PC-3 (cell line): ENCODE measurements around the gene CSF1. TPM values are rescaled to one million over a fixed set of nuclear protein-coding genes. Genes with fewer than 3 reads are reported as not detected.

Experiments
- ATAC-seq: fragments of 200-7000 bp; cut with Tn5 transposase; 2 replicates; pipeline ENCODE4 v1.9.1; 2020; ENCODE audit warnings: mild to moderate bottlenecking, moderate library complexity
- BruUV-seq: library from RNA; stranded (reverse); fragments of 400-500 nt; replicated peaks from 2 replicates; lab custom pipeline; 2021; lab: Mats Ljungman, UMichigan
- CTCF ChIA-PET: fragments of 300-600 bp; sonication (Branson Sonifier 250); formaldehyde crosslinking; loops from one replicate; lab custom pipeline; 2022; ENCODE audit warnings: antibody characterized with exemption; lab: Charles Lee
- POLR2A ChIA-PET: fragments of 300-600 bp; sonication (Branson Sonifier 250); formaldehyde crosslinking; loops from one replicate; lab custom pipeline; 2022; ENCODE audit warnings: antibody characterized with exemption; ENCODE audit not compliant: unreplicated experiment; lab: Charles Lee
- DNase-seq: peaks from one replicate; pipeline ENCODE4 v3.0.0-alpha.2; 2015
- H2AFZ ChIP-seq: fragments of 300-600 bp; sonication (generic); 2 replicates; pipeline ENCODE4 v1.6.0; 2016; ENCODE audit warnings: antibody characterized with exemption, low read length
- H3F3A ChIP-seq: fragments of 300-600 bp; sonication (generic); one replicate; pipeline ENCODE4 v1.6.0; 2017; ENCODE audit warnings: antibody characterized with exemption, low read length, control low read depth, mild to moderate bottlenecking; ENCODE audit not compliant: unreplicated experiment
- H3K27ac ChIP-seq: fragments of 300-600 bp; sonication (generic); 2 replicates; pipeline ENCODE4 v1.5.1; 2016; ENCODE audit warnings: mild to moderate bottlenecking, low read length
- H3K27me3 ChIP-seq: fragments of 300-600 bp; sonication (generic); 2 replicates; pipeline ENCODE4 v1.6.1; 2016; ENCODE audit warnings: low read length, mixed read lengths
- H3K36me3 ChIP-seq: fragments of 300-600 bp; sonication (generic); 2 replicates; pipeline ENCODE4 v1.6.1; 2016; ENCODE audit warnings: low read depth, mixed run types, low read length, mixed read lengths
- H3K4me1 ChIP-seq: fragments of 300-600 bp; sonication (generic); 2 replicates; pipeline ENCODE4 v1.5.1; 2016; ENCODE audit warnings: low read length; ENCODE audit not compliant: insufficient read depth
- H3K4me2 ChIP-seq: fragments of 300-600 bp; sonication (generic); 2 replicates; pipeline ENCODE4 v1.6.0; 2016; ENCODE audit warnings: low read length
- H3K4me3 ChIP-seq: fragments of 300-600 bp; sonication (generic); 2 replicates; pipeline ENCODE4 v1.5.1; 2016; ENCODE audit warnings: mild to moderate bottlenecking, low read length, mixed read lengths
- H3K79me2 ChIP-seq: fragments of 300-600 bp; sonication (generic); 2 replicates; pipeline ENCODE4 v1.6.1; 2017; ENCODE audit warnings: low read length, mixed read lengths
- H3K9ac ChIP-seq: fragments of 300-600 bp; sonication (generic); 2 replicates; pipeline ENCODE4 v1.6.0; 2016; ENCODE audit warnings: mild to moderate bottlenecking, low read length
- H3K9me2 ChIP-seq: fragments of 300-600 bp; sonication (generic); replicated peaks from 2 replicates; pipeline ENCODE4 v1.6.1; 2016; ENCODE audit warnings: mixed run types, low read length, mixed read lengths
- H3K9me3 ChIP-seq: fragments of 300-600 bp; sonication (generic); 2 replicates; pipeline ENCODE4 v1.6.1; 2016; ENCODE audit warnings: low read length, mixed read lengths
- H4K20me1 ChIP-seq: fragments of 300-600 bp; sonication (generic); 2 replicates; pipeline ENCODE4 v1.6.1; 2016; ENCODE audit warnings: low read length, mixed read lengths
- CTCF ChIP-seq: fragments of 300-600 bp; sonication (generic); conservative IDR thresholded peaks from 2 replicates; pipeline ENCODE4 v1.5.1; 2017; ENCODE audit warnings: antibody characterized with exemption, low read depth, mild to moderate bottlenecking, low read length
- EZH2 ChIP-seq: fragments of 300-600 bp; sonication (generic); IDR thresholded peaks from one replicate; pipeline ENCODE4 v1.6.1; 2017; ENCODE audit warnings: antibody characterized with exemption, mild to moderate bottlenecking, low read length; ENCODE audit not compliant: unreplicated experiment
- EZH2phosphoT487 ChIP-seq: fragments of 300-600 bp; sonication (generic); IDR thresholded peaks from 2 replicates; pipeline ENCODE4 v1.6.1; 2018; ENCODE audit warnings: mild to moderate bottlenecking, antibody characterized with exemption, low read length, borderline replicate concordance
- intact Hi-C: fragments of 100-400 bp; cut with micrococcal nuclease; formaldehyde crosslinking; loops from 2 replicates; pipeline ENCODE4 v1.9.0; 2023
- total RNA-seq: library from RNA; depleted of rRNA; stranded (reverse); fragments of >200 nt; gene quantifications from 2 replicates; pipeline ENCODE4 v1.2.3, GENCODE V29; 2014

Gene CSF1
- total RNA-seq, 1 experiment from 2014 or later: 2.0 TPM

GRCh38 chr1:109892561-109893368 is 17.9 kb upstream of the CSF1 start:
- ChIA-PET CTCF (interaction anchor here (0.6 kb wide), 1 partner anchor 138 kb away, joined by 3 read pairs; no protein-coding TSS in a partner anchor), POLR2A (no interaction called here)
- no TSS peak for BruUV-seq
- no peak overlapping the region for H3K4me2 ChIP-seq
- no peak for DNase-seq
- no peaks in the 10 kb centered on the region for H3K9me3 ChIP-seq
- H3K9me2 ChIP-seq: no peaks in the 10 kb centered on the region
- H3K4me3 ChIP-seq: no peak overlapping the region
- no peak for TF ChIP-seq CTCF
- no peak for TF ChIP-seq EZH2
- no peak for TF ChIP-seq EZH2phosphoT487
- no peak for ATAC-seq
- H3K27ac ChIP-seq: no peak overlapping the region
- no peak overlapping the region for H2AFZ ChIP-seq
- no peaks in the 10 kb centered on the region for H3K79me2 ChIP-seq
- intact Hi-C loops: no loop called here
- no peaks in the 10 kb centered on the region for H3F3A ChIP-seq
- no peaks in the 10 kb centered on the region for H4K20me1 ChIP-seq
- peaks cover 8% of the 10 kb centered on the region; the same call in 1 of the 2 replicates for H3K4me1 ChIP-seq
- H3K36me3 ChIP-seq: no peaks in the 10 kb centered on the region
- no peaks in the 10 kb centered on the region for H3K27me3 ChIP-seq
- no peak overlapping the region for H3K9ac ChIP-seq

- H3K79me2 ChIP-seq: no peaks in the 10 kb centered on the region
- no peak overlapping the region for H3K4me3 ChIP-seq
- no TSS peak for BruUV-seq
- H3K27ac ChIP-seq: no peak overlapping the region
- no peaks in the 10 kb centered on the region for H3K9me2 ChIP-seq
- intact Hi-C loops: no loop called here
- no peaks in the 10 kb centered on the region for H3K36me3 ChIP-seq
- TF ChIP-seq EZH2 (no peak), EZH2phosphoT487 (no peak), CTCF (no peak)
- DNase-seq: no peak
- no peaks in the 10 kb centered on the region for H3K27me3 ChIP-seq
- H3K9ac ChIP-seq: no peak overlapping the region
- peaks cover 8% of the 10 kb centered on the region; the same call in 1 of the 2 replicates for H3K4me1 ChIP-seq
- CTCF ChIA-PET: interaction anchor here (0.6 kb wide), 1 partner anchor 137 kb away, joined by 3 read pairs; no protein-coding TSS in a partner anchor
- no peak for ATAC-seq
- no peak overlapping the region for H3K4me2 ChIP-seq
- H4K20me1 ChIP-seq: no peaks in the 10 kb centered on the region
- H3K9me3 ChIP-seq: no peaks in the 10 kb centered on the region
- H2AFZ ChIP-seq: no peak overlapping the region
- H3F3A ChIP-seq: no peaks in the 10 kb centered on the region
- POLR2A ChIA-PET: no interaction called here
Measured at GRCh38 chr1:109893532-109894171, 17.0 kb upstream of the CSF1 start.
